Measurements from ENCODE around the gene ACOX3. TPM values are rescaled to one million over a fixed set of nuclear protein-coding genes. Genes with fewer than 3 reads are reported as not detected.

Gene ACOX3
- total and polyA plus RNA-seq, 9 of the 15 experiments (the other 6 are each of a cell fraction or from before 2014, with no cell fraction given), result 0.68 to 7.3 (median 3.7) TPM

DNA sequence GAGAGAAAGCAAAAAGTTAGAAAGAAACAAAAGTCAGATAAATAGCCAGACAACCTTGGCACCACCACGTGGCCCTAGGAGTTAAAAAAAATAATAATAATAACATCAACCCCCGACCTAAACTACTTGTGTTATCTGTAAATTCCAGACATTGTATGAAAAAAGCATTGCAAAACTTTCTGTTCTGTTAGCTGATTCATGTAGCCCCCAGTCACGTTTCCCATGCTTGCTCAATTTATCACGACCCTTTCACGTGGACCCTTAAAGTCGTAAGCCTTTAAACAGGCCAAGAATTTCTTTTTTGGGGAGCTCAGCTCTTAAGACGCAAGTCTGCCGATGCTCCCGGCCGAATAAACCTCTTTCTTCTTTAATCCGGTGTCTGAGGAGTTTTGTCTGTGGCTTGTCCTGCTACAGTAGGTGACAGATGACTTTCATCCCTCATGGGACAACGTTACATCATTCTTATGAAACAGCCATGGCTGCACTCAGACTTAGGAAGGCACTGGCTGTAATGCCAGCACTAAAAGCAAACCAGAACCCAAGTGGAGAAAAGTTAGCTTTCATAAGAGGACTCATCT, 520 bp downstream of the ACOX3 start (continued):
- TF ChIP-seq CEBPG (CRISPR knock-in tag; IDR thresholded peaks at IDR 0.05) (peak; percentile 82), CEBPG (tag; conservative IDR thresholded peaks at IDR 0.05 in 1 of 2, IDR thresholded peaks at IDR 0.05 in 1 of 2) (peak; percentile 87 to 89), DDX20 (tag; IDR thresholded peaks at IDR 0.05; ENCODE audit: low read depth) (no peak), CXXC5 (CRISPR knock-in tag; IDR thresholded peaks at IDR 0.05) (no peak), NEUROD1 (IDR thresholded peaks at IDR 0.05; ENCODE audit: borderline replicate concordance, low read depth, low read length, partially characterized antibody) (no peak), SMARCB1 (IDR thresholded peaks at IDR 0.05; ENCODE audit: insufficient read length, low read depth) (no peak), SMAD2 (IDR thresholded peaks at IDR 0.05; ENCODE audit: low read depth, low read length) (no peak), ZNF280B (CRISPR knock-in tag; IDR thresholded peaks at IDR 0.05) (no peak), RCOR1 (IDR thresholded peaks at IDR 0.05; ENCODE audit: borderline replicate concordance in 1 of 2, low read depth in 2 of 2, low read length in 2 of 2) (no peak), SMARCE1 (IDR thresholded peaks at IDR 0.05) (no peak), EZH2 (IDR thresholded peaks at IDR 0.05; ENCODE audit: borderline replicate concordance, low read depth, low read length) (no peak), WHSC1 (IDR thresholded peaks at IDR 0.05; ENCODE audit: low read length) (no peak), NR3C1 (CRISPR knock-in tag; IDR thresholded peaks at IDR 0.05) (no peak), ETS2 (tag; IDR thresholded peaks at IDR 0.05; ENCODE audit: borderline replicate concordance, poor library complexity, severe bottlenecking) (no peak), PRDM10 (IDR thresholded peaks at IDR 0.05; ENCODE audit: partially characterized antibody) (no peak), USF1 (CRISPR knock-in tag; IDR thresholded peaks at IDR 0.05) (no peak), STAT5A (IDR thresholded peaks at IDR 0.05; ENCODE audit: borderline replicate concordance, low read length) (no peak), POU5F1 (IDR thresholded peaks at IDR 0.05; ENCODE audit: borderline replicate concordance, low read depth, low read length, partially characterized antibody) (no peak), FOXK2 (conservative IDR thresholded peaks at IDR 0.05 in 1 of 2, IDR thresholded peaks at IDR 0.05 in 1 of 2; ENCODE audit: low read depth in 2 of 2) (no peak; a peak in 1 of 4 replicates), ZNF561 (CRISPR knock-in tag; conservative IDR thresholded peaks at IDR 0.05) (no peak)

All from K562 (cell line).